MM.1S (cell line): Measurements from ENCODE around the gene DCAF11.

ENCODE experiments used
- DNase-seq: peaks from one replicate; pipeline ENCODE4 v3.0.0-alpha.2; 2015
- H2AFZ ChIP-seq: fragments of 300-600 bp; sonication (generic); 2 replicates; pipeline ENCODE4 v1.6.0; 2016; ENCODE audit warnings: antibody characterized with exemption, low read length
- H3F3A ChIP-seq: fragments of 300-600 bp; sonication (generic); 2 replicates; pipeline ENCODE4 v1.6.1; 2016; ENCODE audit warnings: mild to moderate bottlenecking, antibody characterized with exemption, low read length, moderate library complexity, mixed read lengths; ENCODE audit not compliant: insufficient read depth
- H3K27ac ChIP-seq: fragments of 300-600 bp; sonication (generic); 2 replicates; pipeline ENCODE4 v1.5.1; 2016; ENCODE audit warnings: mild to moderate bottlenecking, low read length
- H3K27me3 ChIP-seq: fragments of 300-600 bp; sonication (generic); replicated peaks from 2 replicates; pipeline ENCODE4 v1.6.0; 2016; ENCODE audit warnings: low read length; ENCODE audit not compliant: insufficient read depth
- H3K36me3 ChIP-seq: fragments of 300-600 bp; sonication (generic); replicated peaks from 2 replicates; pipeline ENCODE4 v1.6.1; 2016; ENCODE audit warnings: mild to moderate bottlenecking, low read length, mixed read lengths; ENCODE audit not compliant: insufficient read depth
- H3K4me1 ChIP-seq: fragments of 300-600 bp; sonication (generic); 2 replicates; pipeline ENCODE4 v1.6.1; 2016; ENCODE audit warnings: low read length, mixed read lengths
- H3K4me2 ChIP-seq: fragments of 300-600 bp; sonication (generic); 2 replicates; pipeline ENCODE4 v1.6.0; 2016; ENCODE audit warnings: low read depth, low read length
- H3K4me3 ChIP-seq: fragments of 300-600 bp; sonication (generic); 2 replicates; pipeline ENCODE4 v1.5.1; 2016; ENCODE audit warnings: low read length, mixed read lengths
- H3K79me2 ChIP-seq: fragments of 300-600 bp; sonication (generic); 2 replicates; pipeline ENCODE4 v1.6.1; 2016; ENCODE audit warnings: mixed run types, low read length, mixed read lengths
- H3K9ac ChIP-seq: fragments of 300-600 bp; sonication (generic); 2 replicates; pipeline ENCODE4 v1.6.1; 2016; ENCODE audit warnings: low read length, mixed read lengths
- H3K9me2 ChIP-seq: fragments of 300-600 bp; sonication (generic); replicated peaks from 2 replicates; pipeline ENCODE4 v1.6.1; 2016; ENCODE audit warnings: mild to moderate bottlenecking, low read length, mixed read lengths; ENCODE audit not compliant: insufficient read depth
- H3K9me3 ChIP-seq: fragments of 300-600 bp; sonication (generic); replicated peaks from 2 replicates; pipeline ENCODE4 v1.6.1; 2016; ENCODE audit warnings: mild to moderate bottlenecking, low read length, mixed read lengths; ENCODE audit not compliant: insufficient read depth
- H4K20me1 ChIP-seq: fragments of 300-600 bp; sonication (generic); 2 replicates; pipeline ENCODE4 v1.6.1; 2016; ENCODE audit warnings: mild to moderate bottlenecking, low read length, moderate library complexity, mixed read lengths; ENCODE audit not compliant: insufficient read depth
- CTCF ChIP-seq: fragments of 300-600 bp; sonication (generic); IDR thresholded peaks from 2 replicates; pipeline ENCODE4 v1.5.1; 2016; ENCODE audit warnings: antibody characterized with exemption, low read length, mixed read lengths
- EZH2 ChIP-seq: fragments of 300-600 bp; sonication (generic); optimal IDR thresholded peaks from 2 replicates; pipeline ENCODE3; 2017; ENCODE audit warnings: low read depth, mild to moderate bottlenecking, antibody characterized with exemption, low read length, mixed read lengths
- EZH2phosphoT487 ChIP-seq: fragments of 300-600 bp; sonication (generic); IDR thresholded peaks from 2 replicates; pipeline ENCODE4 v1.6.1; 2018; ENCODE audit warnings: antibody characterized with exemption, low read length

The DCAF11 gene

GRCh38 chr14:24132976-24133375, 18.4 kb downstream of the DCAF11 start:
- Histone ChIP-seq H3K9me2 (no peaks in the 10 kb centered on the region), H3K27me3 (no peaks in the 10 kb centered on the region), H3K79me2 (peaks cover 20% of the 10 kb centered on the region), H3K4me3 (no peak overlapping the region), H3K36me3 (no peaks in the 10 kb centered on the region), H2AFZ (no peak overlapping the region), H3K4me2 (no peak overlapping the region), H3K9me3 (no peaks in the 10 kb centered on the region), H3K27ac (no peak overlapping the region), H3K4me1 (0 out of 2 replicates have a peak, but pooled peaks cover 2% of the 10 kb centered on the region), H3F3A (0 out of 2 replicates have a peak, but pooled peaks cover 2% of the 10 kb centered on the region), H3K9ac (no peak overlapping the region), H4K20me1 (no peaks in the 10 kb centered on the region)
- DNase-seq = no peak
- TF ChIP-seq CTCF = no peak
- TF ChIP-seq EZH2 = no peak
- TF ChIP-seq EZH2phosphoT487 = no peak

GRCh38 chr14:24133735-24134134, 19.2 kb downstream of the DCAF11 start:
- no peak for DNase-seq
- Histone ChIP-seq H3K9ac (no peak overlapping the region), H3F3A (0 out of 2 replicates have a peak, but pooled peaks cover 2% of the 10 kb centered on the region), H4K20me1 (no peaks in the 10 kb centered on the region), H2AFZ (no peak overlapping the region), H3K79me2 (peaks cover 26% of the 10 kb centered on the region), H3K36me3 (0 out of 2 replicates have a peak, but pooled peaks cover 2% of the 10 kb centered on the region), H3K27ac (no peak overlapping the region), H3K4me2 (no peak overlapping the region), H3K9me2 (no peaks in the 10 kb centered on the region), H3K27me3 (no peaks in the 10 kb centered on the region), H3K4me3 (no peak overlapping the region), H3K4me1 (0 out of 2 replicates have a peak, but pooled peaks cover 2% of the 10 kb centered on the region), H3K9me3 (no peaks in the 10 kb centered on the region)
- TF ChIP-seq EZH2 (no peak), EZH2phosphoT487 (no peak), CTCF (no peak)

GRCh38 chr14:24135584-24135833, 20.9 kb downstream of the DCAF11 start:
- H3K9me2 ChIP-seq = no peaks in the 10 kb centered on the region
- DNase-seq = no peak
- H3K27ac ChIP-seq = peak overlapping the region; percentile 29; the same call in 1 of the 2 replicates
- H4K20me1 ChIP-seq = no peaks in the 10 kb centered on the region
- peaks cover 40% of the 10 kb centered on the region for H3K79me2 ChIP-seq
- H3K27me3 ChIP-seq = no peaks in the 10 kb centered on the region
- peak overlapping the region; percentile 81 for H2AFZ ChIP-seq
- H3F3A ChIP-seq = 0 out of 2 replicates have a peak, but pooled peaks cover 2% of the 10 kb centered on the region
- H3K9ac ChIP-seq = peak overlapping the region; percentile 45; the same call in 1 of the 2 replicates
- H3K36me3 ChIP-seq = 0 out of 2 replicates have a peak, but pooled peaks cover 2% of the 10 kb centered on the region
- no peak for TF ChIP-seq CTCF
- no peak for TF ChIP-seq EZH2
- TF ChIP-seq EZH2phosphoT487 = no peak
- peak overlapping the region; percentile 77 for H3K4me2 ChIP-seq
- H3K4me3 ChIP-seq = peak overlapping the region; percentile 64
- peaks cover 11% of the 10 kb centered on the region; the same call in 1 of the 2 replicates for H3K4me1 ChIP-seq
- no peaks in the 10 kb centered on the region for H3K9me3 ChIP-seq
